HepG2 (cell line): ENCODE data around the gene ALDH1A1. TPM values are rescaled to one million over a fixed set of nuclear protein-coding genes. Genes with fewer than 3 reads are reported as not detected.

ENCODE experiments used
- ATAC-seq: fragments of 200-7000 bp; cut with Tn5 transposase; 3 replicates; pipeline ENCODE4 v1.9.1; 2020; ENCODE audit warnings: mild to moderate bottlenecking, moderate library complexity
- BruUV-seq: library from RNA; stranded (reverse); fragments of 400-500 nt; replicated peaks from 2 replicates; lab custom pipeline; 2021; lab: Mats Ljungman, UMichigan
- CTCF ChIA-PET: fragments of 300-600 bp; formaldehyde crosslinking; extraction: SDS; loops from one replicate; lab custom pipeline; 2021; ENCODE audit warnings: low total read pairs, inconsistent platforms, low intra/inter-chr PET ratio; lab: Yijun Ruan, JAX
- POLR2A ChIA-PET: fragments of 350-600 bp; sonication (Branson Sonifier 250); formaldehyde crosslinking; loops from one replicate; lab custom pipeline; 2020; ENCODE audit warnings: antibody characterized with exemption, inconsistent platforms; lab: Yijun Ruan, JAX
- DNase-seq: peaks from one replicate; pipeline ENCODE4 v3.0.0-alpha.2; 2015; ENCODE audit warnings: low spot score
- FAIRE-seq: peaks from 3 replicates; lab custom pipeline; 2011; peaks lifted over from hg19 to GRCh38; lab: Jason Lieb, UNC
- H2AFZ ChIP-seq: one replicate; pipeline ENCODE4 v1.6.1; 2011; ENCODE audit warnings: low read length, inconsistent platforms
- H3K27ac ChIP-seq: fragments of 300-600 bp; 3 replicates; pipeline ENCODE4 v1.8.0; 2011; ENCODE audit warnings: mixed run types, mild to moderate bottlenecking, mixed read lengths, low read length, inconsistent platforms; ENCODE audit not compliant: insufficient read depth; ENCODE audit errors: extremely low read length
- H3K27me3 ChIP-seq, 2 experiments: fragments of 200-600 bp in 1 of 2; 2 replicates in 1 of 2; 3 replicates in 1 of 2; pipeline versions ENCODE4 v1.6.0 to v1.8.0; 2011; ENCODE audit warnings: low read length in 2 of 2, mild to moderate bottlenecking in 2 of 2, moderate library complexity in 2 of 2, inconsistent platforms in 1 of 2; ENCODE audit not compliant: insufficient read depth in 2 of 2, control insufficient read depth in 1 of 2
- H3K36me3 ChIP-seq, 2 experiments: fragments of 200-600 bp in 1 of 2; replicated peaks in 1 of 2; 2 replicates in 1 of 2; 3 replicates in 1 of 2; pipeline versions ENCODE4 v1.5.1 to v1.8.0; 2011; ENCODE audit warnings: low read length in 2 of 2, inconsistent platforms in 1 of 2; ENCODE audit not compliant: insufficient read depth in 2 of 2, control insufficient read depth in 1 of 2
- H3K4me1 ChIP-seq: 2 replicates; pipeline ENCODE4 v1.5.1; 2012; ENCODE audit warnings: low read length, inconsistent platforms; ENCODE audit not compliant: insufficient read depth
- H3K4me2 ChIP-seq: 2 replicates; pipeline ENCODE4 v1.6.0; 2011; ENCODE audit warnings: low read depth, low read length, inconsistent platforms
- H3K4me3 ChIP-seq, 3 experiments: fragments of 200-600 bp in 1 of 3; sonication (generic), shearing (Covaris generic) in 1 of 3; replicated peaks in 1 of 3; 2 replicates each; pipeline ENCODE4 v1.5.1; 2011 to 2016; ENCODE audit warnings: low read length in 3 of 3, inconsistent platforms in 2 of 3, low read depth in 2 of 3, mild to moderate bottlenecking in 2 of 3, control low read depth in 1 of 3, mixed read lengths in 1 of 3; ENCODE audit not compliant: insufficient read depth in 1 of 3
- H3K79me2 ChIP-seq: one replicate; pipeline ENCODE4 v1.6.1; 2011; ENCODE audit warnings: low read length, inconsistent platforms; ENCODE audit not compliant: insufficient read depth
- H3K9ac ChIP-seq: 2 replicates; pipeline ENCODE4 v1.6.0; 2011; ENCODE audit warnings: mild to moderate bottlenecking, low read depth, low read length, inconsistent platforms; ENCODE audit not compliant: insufficient read depth
- H3K9me3 ChIP-seq: 2 replicates; pipeline ENCODE4 v1.5.1; 2012; ENCODE audit warnings: mild to moderate bottlenecking, low read length
- H4K20me1 ChIP-seq: 2 replicates; pipeline ENCODE4 v1.6.0; 2011; ENCODE audit warnings: inconsistent platforms, mild to moderate bottlenecking, low read length, moderate library complexity; ENCODE audit not compliant: insufficient read depth
- BCL6 ChIP-seq: IDR thresholded peaks from 2 replicates; pipeline ENCODE4 v1.6.1; 2016; ENCODE audit warnings: missing genetic modification reagents, missing compliant biosample characterization
- FOXA1 ChIP-seq, 2 experiments: fragments of 450-650 bp in 1 of 2; sonication (generic) in 1 of 2; formaldehyde crosslinking in 1 of 2; IDR thresholded peaks; 2 replicates each; pipeline versions ENCODE4 v1.4.0 to v1.6.1; 2016 to 2020; ENCODE audit warnings: missing genetic modification reagents in 1 of 2
- GATA4 ChIP-seq: sonication (generic); IDR thresholded peaks from 2 replicates; pipeline ENCODE4 v1.6.1; 2016; ENCODE audit warnings: antibody characterized with exemption, low read depth, borderline replicate concordance
- HDAC1 ChIP-seq: sonication (generic); formaldehyde crosslinking; IDR thresholded peaks from 2 replicates; pipeline ENCODE4 v1.5.1; 2020; ENCODE audit warnings: mild to moderate bottlenecking, missing genetic modification reagents
- ISL2 ChIP-seq: sonication (generic); formaldehyde crosslinking; IDR thresholded peaks from 2 replicates; pipeline ENCODE4 v1.5.0; 2020; ENCODE audit warnings: missing genetic modification reagents
- KLF16 ChIP-seq, 2 experiments: sonication (generic) in 1 of 2; formaldehyde crosslinking in 1 of 2; IDR thresholded peaks; 2 replicates each; pipeline versions ENCODE4 v1.6.1 to v1.8.0; 2016 to 2023; ENCODE audit warnings: missing genetic modification reagents in 2 of 2, missing compliant biosample characterization in 1 of 2
- PITX1 ChIP-seq: sonication (generic); formaldehyde crosslinking; IDR thresholded peaks from 2 replicates; pipeline ENCODE4 v1.5.1; 2020; ENCODE audit warnings: mild to moderate bottlenecking, missing genetic modification reagents
- SOX6 ChIP-seq, 2 experiments: fragments of 450-650 bp in 1 of 2; sonication (generic) in 1 of 2; formaldehyde crosslinking in 1 of 2; IDR thresholded peaks; 2 replicates each; pipeline versions ENCODE4 v1.4.0 to v1.6.1; 2017 to 2020; ENCODE audit warnings: antibody characterized with exemption in 1 of 2, mild to moderate bottlenecking in 1 of 2, missing genetic modification reagents in 1 of 2
- TBX3 ChIP-seq: fragments of 450-650 bp; IDR thresholded peaks from 2 replicates; pipeline ENCODE4 v1.6.1; 2017; ENCODE audit warnings: antibody characterized with exemption, mild to moderate bottlenecking, inconsistent platforms, borderline replicate concordance
- ZMYM4 ChIP-seq: sonication (generic); formaldehyde crosslinking; IDR thresholded peaks from 2 replicates; pipeline ENCODE4 v1.8.1; 2023; ENCODE audit warnings: mild to moderate bottlenecking, missing genetic modification reagents
- ZNF609 ChIP-seq: sonication (generic); formaldehyde crosslinking; IDR thresholded peaks from 2 replicates; pipeline ENCODE4 v1.4.0; 2020; ENCODE audit warnings: mild to moderate bottlenecking, missing genetic modification reagents, borderline replicate concordance
- ZNF644 ChIP-seq: IDR thresholded peaks from 2 replicates; pipeline ENCODE4 v1.6.1; 2016; ENCODE audit warnings: low read depth
- WGBS: methylation state at CpG from one replicate; pipeline ENCODE4 v1.1.6; 2017; ENCODE audit warnings: low lambda C conversion rate; 5-methylcytosine and 5-hydroxymethylcytosine counted together
- in situ Hi-C: cut with HindIII; loops from 2 replicates; pipeline ENCODE4 v1.10.0; 2017; ENCODE audit warnings: low pct_unique_long_range_greater_than_20kb; ENCODE audit not compliant: extremely low pct_ligation_motif_present
- intact Hi-C: fragments of 100-400 bp; cut with micrococcal nuclease; formaldehyde crosslinking; loops from one replicate; pipeline ENCODE4 v1.10.0; 2022; ENCODE audit not compliant: unreplicated experiment
- polyA plus RNA-seq, 8 experiments: library from polyadenylated mRNA; depleted of rRNA in 3 of 8; stranded (reverse) in 7 of 8; unstranded in 1 of 8; fragments of >200 nt; fragmentation: Illumina TruSeq in 4 of 8; extraction: Trizol in 4 of 8; gene quantifications; 2 replicates each; pipeline versions ENCODE4 v1.2.1 to v1.2.3, GENCODE V29; 2011 to 2016; ENCODE audit warnings: low read depth in 4 of 8, missing spikeins in 1 of 8, mixed read lengths in 1 of 8; ENCODE audit not compliant: insufficient read depth in 1 of 8
- total RNA-seq, 5 experiments: library from RNA; depleted of rRNA; stranded (reverse); fragments of >200 nt; fragmentation: Illumina TruSeq; extraction: Trizol; gene quantifications; 2 replicates each; pipeline ENCODE4 v1.2.3, GENCODE V29; 2016; ENCODE audit warnings: low read depth in 1 of 5
- TF ChIP-seq, protein P1 (sequence below): sonication (generic); formaldehyde crosslinking; IDR thresholded peaks from 2 replicates; pipeline ENCODE4 v1.4.0; 2020; ENCODE audit warnings: missing genetic modification reagents

The ALDH1A1 gene
- total and polyA plus RNA-seq, 2 of the 13 experiments (the other 11 are each of a cell fraction or from before 2014, with no cell fraction given): 88.2 to 439 TPM

GRCh38 chr9:72933730-72934665 is 18.9 kb downstream of the ALDH1A1 start:
- peak overlapping the region; percentile 9 for H3K4me2 ChIP-seq
- peak; percentile 48 for ATAC-seq
- peak; percentile 49; the same call in 1 of the 2 replicates for TF ChIP-seq ZNF609
- TF ChIP-seq, protein P1, sequence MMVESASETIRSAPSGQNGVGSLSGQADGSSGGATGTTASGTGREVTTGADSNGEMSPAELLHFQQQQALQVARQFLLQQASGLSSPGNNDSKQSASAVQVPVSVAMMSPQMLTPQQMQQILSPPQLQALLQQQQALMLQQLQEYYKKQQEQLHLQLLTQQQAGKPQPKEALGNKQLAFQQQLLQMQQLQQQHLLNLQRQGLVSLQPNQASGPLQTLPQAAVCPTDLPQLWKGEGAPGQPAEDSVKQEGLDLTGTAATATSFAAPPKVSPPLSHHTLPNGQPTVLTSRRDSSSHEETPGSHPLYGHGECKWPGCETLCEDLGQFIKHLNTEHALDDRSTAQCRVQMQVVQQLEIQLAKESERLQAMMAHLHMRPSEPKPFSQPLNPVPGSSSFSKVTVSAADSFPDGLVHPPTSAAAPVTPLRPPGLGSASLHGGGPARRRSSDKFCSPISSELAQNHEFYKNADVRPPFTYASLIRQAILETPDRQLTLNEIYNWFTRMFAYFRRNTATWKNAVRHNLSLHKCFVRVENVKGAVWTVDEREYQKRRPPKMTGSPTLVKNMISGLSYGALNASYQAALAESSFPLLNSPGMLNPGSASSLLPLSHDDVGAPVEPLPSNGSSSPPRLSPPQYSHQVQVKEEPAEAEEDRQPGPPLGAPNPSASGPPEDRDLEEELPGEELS (CRISPR knock-in tag): peak; percentile 69
- TF ChIP-seq ZNF644 (CRISPR knock-in tag): no peak
- TF ChIP-seq FOXA1 (IDR thresholded peaks at IDR 0.05): no peak
- peak; percentile 57; the same call in 1 of the 2 replicates for TF ChIP-seq FOXA1 (CRISPR knock-in tag; IDR thresholded peaks at IDR 0.05)
- peak; percentile 54; the same call in 1 of the 2 replicates for TF ChIP-seq HDAC1 (CRISPR knock-in tag)
- TF ChIP-seq ISL2 (CRISPR knock-in tag): peak; percentile 95
- peak; percentile 48; the same call in 1 of the 2 replicates for TF ChIP-seq PITX1 (CRISPR knock-in tag)
- TF ChIP-seq SOX6 (IDR thresholded peaks at IDR 0.05): no peak
- peak; percentile 82 for TF ChIP-seq SOX6 (CRISPR knock-in tag; IDR thresholded peaks at IDR 0.05)
- TF ChIP-seq TBX3: peak; percentile 34; the same call in 1 of the 2 replicates
- peak in 1 of 2 experiments; percentile 39; a peak in 1 of 4 replicates for TF ChIP-seq KLF16 (CRISPR knock-in tag; IDR thresholded peaks at IDR 0.05)
- TF ChIP-seq BCL6: peak; percentile 80
- peak; percentile 52; the same call in 1 of the 2 replicates for TF ChIP-seq ZMYM4 (CRISPR knock-in tag)
- peak; percentile 99 for TF ChIP-seq GATA4

More at GRCh38 chr9:72933730-72934665, 18.9 kb downstream of the ALDH1A1 start:
- in situ Hi-C loops: no loop called here
- Histone ChIP-seq H3K27ac (peak overlapping the region; percentile 12), H2AFZ (no peak overlapping the region), H3K36me3 (peaks cover 12 to 41% of the 10 kb centered on the region in 2 experiments; a peak in 4 of 5 replicates), H3K4me1 (peaks cover 46% of the 10 kb centered on the region), H3K4me3 (no peak overlapping the region), H3K27me3 (no peaks in the 10 kb centered on the region), H3K9me3 (no peaks in the 10 kb centered on the region), H4K20me1 (no peaks in the 10 kb centered on the region; the same call in 1 of the 2 replicates), H3K9ac (no peak overlapping the region), H3K79me2 (peaks cover 31% of the 10 kb centered on the region)
- no TSS peak for BruUV-seq
- CTCF ChIA-PET: no interaction called here
- DNase-seq: peak; percentile 63
- 83% methylated on average over 4 of the region's 4 CpGs for WGBS
- POLR2A ChIA-PET: interaction anchor here (1.0 kb wide), 1 partner anchor 16 kb away, joined by 3 read pairs; no protein-coding TSS in a partner anchor
- intact Hi-C loops: no loop called here
- peak; percentile 42 for FAIRE-seq
